Endodermal cell (in vitro differentiated cells): ENCODE measurements around the gene SUGP2. TPM values are rescaled to one million over a fixed set of nuclear protein-coding genes. Genes with fewer than 3 reads are reported as not detected.
A peak's percentile ranks its signal among the peaks of the same experiment; 100 is the strongest.

Experiments
- DNase-seq: peaks from one replicate; pipeline ENCODE4 v3.0.0-alpha.2; 2017
- H3K27ac ChIP-seq: 2 replicates; pipeline ENCODE4 v1.5.1; 2013; ENCODE audit warnings: mild to moderate bottlenecking, low read depth, low read length, moderate library complexity
- H3K27me3 ChIP-seq: 2 replicates; pipeline ENCODE4 v1.6.1; 2013; ENCODE audit warnings: mild to moderate bottlenecking, low read length, moderate library complexity; ENCODE audit not compliant: insufficient read depth, control insufficient read depth, poor library complexity, severe bottlenecking
- H3K36me3 ChIP-seq: 2 replicates; pipeline ENCODE4 v1.7.0; 2013; ENCODE audit warnings: mild to moderate bottlenecking, low read length, moderate library complexity; ENCODE audit not compliant: control insufficient read depth, insufficient read depth
- H3K4me1 ChIP-seq: one replicate; pipeline ENCODE4 v1.7.0; 2013; ENCODE audit warnings: low read length; ENCODE audit not compliant: control insufficient read depth, insufficient read depth
- H3K4me3 ChIP-seq: 2 replicates; pipeline ENCODE4 v1.5.1; 2013; ENCODE audit warnings: mild to moderate bottlenecking, low read length, moderate library complexity
- H3K9ac ChIP-seq: 2 replicates; pipeline ENCODE4 v1.6.1; 2013; ENCODE audit warnings: mild to moderate bottlenecking, low read length, moderate library complexity; ENCODE audit not compliant: poor library complexity, severe bottlenecking; ENCODE audit errors: extremely low read depth
- H3K9me3 ChIP-seq: 2 replicates; pipeline ENCODE4 v1.6.1; 2013; ENCODE audit warnings: mild to moderate bottlenecking, low read length, moderate library complexity; ENCODE audit not compliant: control insufficient read depth
- H3K27ac Mint-ChIP-seq: 2 replicates; pipeline ENCODE4 v1.8.0; 2020; ENCODE audit warnings: mixed read lengths
- H3K27me3 Mint-ChIP-seq: 2 replicates; pipeline ENCODE4 v1.8.0; 2021; ENCODE audit warnings: mild to moderate bottlenecking, mixed read lengths; ENCODE audit not compliant: insufficient read depth
- H3K36me3 Mint-ChIP-seq: 2 replicates; pipeline ENCODE4 v1.8.0; 2020; ENCODE audit warnings: low read depth, mixed read lengths
- H3K4me1 Mint-ChIP-seq: 2 replicates; pipeline ENCODE4 v1.8.0; 2020; ENCODE audit warnings: mixed read lengths
- H3K4me3 Mint-ChIP-seq: 2 replicates; pipeline ENCODE4 v1.8.0; 2020; ENCODE audit warnings: mild to moderate bottlenecking, moderate library complexity, mixed read lengths
- H3K9me3 Mint-ChIP-seq: 2 replicates; pipeline ENCODE4 v1.8.0; 2020; ENCODE audit warnings: mild to moderate bottlenecking, mixed read lengths
- WGBS, 2 experiments: methylation state at CpG; one replicate each; pipeline versions ENCODE4 v1.1.5 to v1.1.7; 2013; ENCODE audit warnings: missing lambda C conversion rate in 2 of 2, mixed read lengths in 1 of 2; ENCODE audit not compliant: insufficient coverage in 1 of 2, insufficient read length in 1 of 2; 5-methylcytosine and 5-hydroxymethylcytosine counted together
- total RNA-seq, 2 donors: library from RNA; stranded (reverse); fragmentation: NEBNext Ultra II Directional in 1 of 2; extraction: Animal tissue kit (Norgen Biotek cat#: 25700) in 1 of 2; gene quantifications; 2 replicates in 1 of 2; 3 replicates in 1 of 2; pipeline ENCODE4 v1.2.1, GENCODE V29; 2021
- TF ChIP-seq, protein P1 (sequence below): fragments of 200-600 bp; sonication (generic); conservative IDR thresholded peaks from 2 replicates; pipeline ENCODE4 v1.5.0; 2021; ENCODE audit warnings: antibody characterized with exemption, mild to moderate bottlenecking

SUGP2 gene
- total RNA-seq, 2 donors from 2014 or later = 121 to 157 TPM

- H3K4me3 Mint-ChIP-seq = no peak overlapping the region
- Histone ChIP-seq H3K36me3 (peaks cover 83% of the 10 kb centered on the region), H3K9me3 (peaks cover 9% of the 10 kb centered on the region), H3K9ac (no peak overlapping the region), H3K4me1 (peaks cover under 1% of the 10 kb centered on the region), H3K27me3 (no peaks in the 10 kb centered on the region), H3K27ac (no peak overlapping the region), H3K4me3 (no peak overlapping the region)
- no peaks in the 10 kb centered on the region for H3K9me3 Mint-ChIP-seq
- TF ChIP-seq, protein P1, sequence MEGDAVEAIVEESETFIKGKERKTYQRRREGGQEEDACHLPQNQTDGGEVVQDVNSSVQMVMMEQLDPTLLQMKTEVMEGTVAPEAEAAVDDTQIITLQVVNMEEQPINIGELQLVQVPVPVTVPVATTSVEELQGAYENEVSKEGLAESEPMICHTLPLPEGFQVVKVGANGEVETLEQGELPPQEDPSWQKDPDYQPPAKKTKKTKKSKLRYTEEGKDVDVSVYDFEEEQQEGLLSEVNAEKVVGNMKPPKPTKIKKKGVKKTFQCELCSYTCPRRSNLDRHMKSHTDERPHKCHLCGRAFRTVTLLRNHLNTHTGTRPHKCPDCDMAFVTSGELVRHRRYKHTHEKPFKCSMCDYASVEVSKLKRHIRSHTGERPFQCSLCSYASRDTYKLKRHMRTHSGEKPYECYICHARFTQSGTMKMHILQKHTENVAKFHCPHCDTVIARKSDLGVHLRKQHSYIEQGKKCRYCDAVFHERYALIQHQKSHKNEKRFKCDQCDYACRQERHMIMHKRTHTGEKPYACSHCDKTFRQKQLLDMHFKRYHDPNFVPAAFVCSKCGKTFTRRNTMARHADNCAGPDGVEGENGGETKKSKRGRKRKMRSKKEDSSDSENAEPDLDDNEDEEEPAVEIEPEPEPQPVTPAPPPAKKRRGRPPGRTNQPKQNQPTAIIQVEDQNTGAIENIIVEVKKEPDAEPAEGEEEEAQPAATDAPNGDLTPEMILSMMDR = no peak
- H3K4me1 Mint-ChIP-seq = peaks cover 11% of the 10 kb centered on the region
- peaks cover 74% of the 10 kb centered on the region for H3K36me3 Mint-ChIP-seq
- no peaks in the 10 kb centered on the region for H3K27me3 Mint-ChIP-seq
- no peak overlapping the region for H3K27ac Mint-ChIP-seq
- DNase-seq = no peak
- WGBS, 2 experiments = 96 to 97% methylated on average over 14 to 15 of the region's 15 CpGs
These were observed 21.1 kb upstream of the SUGP2 start for GRCh38 chr19:19054315-19054938.

- H3K27ac ChIP-seq = no peak overlapping the region
- peak; percentile 90 for DNase-seq
- no peak overlapping the region for H3K27ac Mint-ChIP-seq
- TF ChIP-seq, protein P1 = peak; percentile 95
- H3K4me1 Mint-ChIP-seq = peaks cover 18% of the 10 kb centered on the region
- H3K9me3 Mint-ChIP-seq = no peaks in the 10 kb centered on the region
- 92 to 94% methylated on average over 16 to 25 of the region's 25 CpGs for WGBS, 2 experiments
- no peaks in the 10 kb centered on the region for H3K27me3 ChIP-seq
- no peak overlapping the region for H3K9ac ChIP-seq
- no peaks in the 10 kb centered on the region for H3K27me3 Mint-ChIP-seq
- H3K4me3 ChIP-seq = no peak overlapping the region
- H3K4me3 Mint-ChIP-seq = no peak overlapping the region
- H3K36me3 ChIP-seq = peaks cover 81% of the 10 kb centered on the region
- peaks cover 71% of the 10 kb centered on the region for H3K36me3 Mint-ChIP-seq
- peaks cover 3% of the 10 kb centered on the region for H3K4me1 ChIP-seq
- H3K9me3 ChIP-seq = peaks cover 9% of the 10 kb centered on the region
These were observed 20.4 kb upstream of the SUGP2 start for GRCh38 chr19:19053508-19054314.

DNA sequence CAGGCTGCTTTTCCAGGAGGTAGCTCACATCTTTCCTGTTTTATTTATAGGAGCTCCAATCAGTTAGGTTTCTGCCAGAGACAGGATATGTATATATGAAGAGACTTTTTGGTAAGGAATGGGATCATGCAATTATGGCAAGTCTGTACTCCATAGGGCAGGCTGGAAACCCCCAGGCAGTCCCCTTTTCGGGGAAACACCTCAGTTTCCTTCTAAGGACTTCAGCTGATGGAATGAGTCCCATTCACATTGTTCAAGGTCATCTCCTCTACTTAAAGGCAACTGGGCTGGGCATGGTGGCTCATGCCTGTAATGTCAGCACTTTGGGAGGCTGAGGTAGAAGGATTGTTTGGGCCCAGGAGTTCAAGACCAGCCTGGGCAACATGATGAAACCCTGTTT is 19.6 kb upstream of the SUGP2 start:
- H3K4me1 ChIP-seq = peaks cover 3% of the 10 kb centered on the region
- no peak overlapping the region for H3K4me3 Mint-ChIP-seq
- H3K4me3 ChIP-seq = no peak overlapping the region
- no peaks in the 10 kb centered on the region for H3K9me3 Mint-ChIP-seq
- H3K36me3 Mint-ChIP-seq = peaks cover 64% of the 10 kb centered on the region
- TF ChIP-seq, protein P1 = no peak
- H3K9me3 ChIP-seq = peaks cover 9% of the 10 kb centered on the region
- H3K36me3 ChIP-seq = peaks cover 75% of the 10 kb centered on the region
- H3K27me3 ChIP-seq = no peaks in the 10 kb centered on the region
- DNase-seq = no peak
- H3K9ac ChIP-seq = no peak overlapping the region
- H3K4me1 Mint-ChIP-seq = peaks cover 24% of the 10 kb centered on the region
- WGBS, 2 experiments = 93% methylated on average over 1 of the region's 1 CpG; no CpG with 5 or more reads in 1 of the 2 experiments
- no peaks in the 10 kb centered on the region for H3K27me3 Mint-ChIP-seq
- no peak overlapping the region for H3K27ac ChIP-seq
- no peak overlapping the region for H3K27ac Mint-ChIP-seq
